Neural cell (in vitro differentiated cells): ENCODE data around the gene CERT1. TPM values are rescaled to one million over a fixed set of nuclear protein-coding genes. Genes with fewer than 3 reads are reported as not detected.

Experiments
- H2AFZ ChIP-seq: fragments of 200-600, 300-800 bp; sonication (generic), shearing (Covaris generic); 2 replicates; pipeline ENCODE4 v1.6.0; 2014; ENCODE audit warnings: low read depth, mild to moderate bottlenecking, antibody characterized with exemption, low read length, moderate library complexity
- H3F3A ChIP-seq: fragments of 200-600 bp; shearing (Covaris generic); 2 replicates; pipeline ENCODE4 v1.6.1; 2016; ENCODE audit warnings: mild to moderate bottlenecking, moderate library complexity, mixed read lengths, antibody characterized with exemption, low read length; ENCODE audit not compliant: insufficient read depth, poor library complexity, severe bottlenecking
- H3K27ac ChIP-seq: fragments of 200-600, 300-800 bp; sonication (generic), shearing (Covaris generic); 2 replicates; pipeline ENCODE4 v1.5.1; 2014; ENCODE audit warnings: mild to moderate bottlenecking, low read length, moderate library complexity
- H3K27me3 ChIP-seq: fragments of 300-800, 200-600 bp; sonication (generic), shearing (Covaris generic); 2 replicates; pipeline ENCODE4 v1.6.0; 2014; ENCODE audit warnings: mild to moderate bottlenecking, low read depth, low read length, moderate library complexity; ENCODE audit not compliant: insufficient read depth
- H3K36me3 ChIP-seq: fragments of 300-800, 200-600 bp; sonication (generic), shearing (Covaris generic); 2 replicates; pipeline ENCODE4 v1.5.1; 2014; ENCODE audit warnings: mild to moderate bottlenecking, antibody characterized with exemption, low read length, moderate library complexity; ENCODE audit not compliant: insufficient read depth
- H3K4me2 ChIP-seq: fragments of 300-800, 200-600 bp; sonication (generic), shearing (Covaris generic); 2 replicates; pipeline ENCODE4 v1.6.0; 2014; ENCODE audit warnings: mild to moderate bottlenecking, low read length
- H3K4me3 ChIP-seq: fragments of 300-800, 200-600 bp; sonication (generic), shearing (Covaris generic); 2 replicates; pipeline ENCODE4 v1.5.1; 2014; ENCODE audit warnings: mild to moderate bottlenecking, low read length, moderate library complexity
- H3K79me2 ChIP-seq: fragments of 200-600 bp; shearing (Covaris generic); replicated peaks from 2 replicates; pipeline ENCODE4 v1.6.0; 2014; ENCODE audit warnings: mild to moderate bottlenecking, low read length, moderate library complexity; ENCODE audit not compliant: insufficient read depth
- H3K9ac ChIP-seq: fragments of 300-800, 200-600 bp; sonication (generic), shearing (Covaris generic); 2 replicates; pipeline ENCODE4 v1.6.1; 2016; ENCODE audit warnings: mild to moderate bottlenecking, low read length, mixed read lengths
- H3K9me2 ChIP-seq: fragments of 200-600 bp; shearing (Covaris generic); 2 replicates; pipeline ENCODE4 v1.6.1; 2016; ENCODE audit warnings: mild to moderate bottlenecking, low read length, mixed read lengths; ENCODE audit not compliant: insufficient read depth
- H3K9me3 ChIP-seq: fragments of 200-600, 300-800 bp; sonication (generic), shearing (Covaris generic); 2 replicates; pipeline ENCODE4 v1.6.1; 2016; ENCODE audit warnings: mild to moderate bottlenecking, mixed run types, low read length, moderate library complexity, mixed read lengths
- H4K20me1 ChIP-seq: fragments of 200-600 bp; shearing (Covaris generic); 2 replicates; pipeline ENCODE4 v1.6.1; 2016; ENCODE audit warnings: mild to moderate bottlenecking, mixed run types; ENCODE audit not compliant: insufficient read depth
- CTCF ChIP-seq: fragments of 450-650 bp; IDR thresholded peaks from 2 replicates; pipeline ENCODE4 v1.5.1; 2014; ENCODE audit warnings: antibody characterized with exemption, mild to moderate bottlenecking, moderate library complexity; ENCODE audit not compliant: poor library complexity, severe bottlenecking
- EP300 ChIP-seq: fragments of 450-650 bp; conservative IDR thresholded peaks from 2 replicates; pipeline ENCODE4 v1.6.1; 2014; ENCODE audit warnings: antibody characterized with exemption, mild to moderate bottlenecking, moderate library complexity; ENCODE audit not compliant: poor library complexity, severe bottlenecking
- EZH2 ChIP-seq: fragments of 200-600, 300-800 bp; shearing (Covaris generic), sonication (generic); IDR thresholded peaks from 2 replicates; pipeline ENCODE4 v1.6.1; 2014; ENCODE audit warnings: antibody characterized with exemption, low read length, borderline replicate concordance, mild to moderate bottlenecking; ENCODE audit not compliant: insufficient read depth, poor library complexity, severe bottlenecking
- MXI1 ChIP-seq: fragments of 450-650 bp; conservative IDR thresholded peaks from 2 replicates; pipeline ENCODE4 v1.6.1; 2014; ENCODE audit warnings: antibody characterized with exemption, mild to moderate bottlenecking; ENCODE audit not compliant: poor library complexity, severe bottlenecking
- POLR2AphosphoS5 ChIP-seq: IDR thresholded peaks from 2 replicates; pipeline ENCODE4 v1.6.1; 2012
- RAD21 ChIP-seq: fragments of 450-650 bp; conservative IDR thresholded peaks from 2 replicates; pipeline ENCODE4 v1.6.1; 2014; ENCODE audit warnings: antibody characterized with exemption, mild to moderate bottlenecking, moderate library complexity
- REST ChIP-seq: IDR thresholded peaks from 2 replicates; pipeline ENCODE4 v1.6.1; 2012; ENCODE audit warnings: borderline replicate concordance
- SMC3 ChIP-seq: fragments of 450-650 bp; conservative IDR thresholded peaks from 2 replicates; pipeline ENCODE4 v1.6.1; 2014; ENCODE audit warnings: antibody characterized with exemption, mild to moderate bottlenecking, moderate library complexity; ENCODE audit not compliant: poor library complexity
- TAF1 ChIP-seq: IDR thresholded peaks from 2 replicates; pipeline ENCODE4 v1.6.1; 2012; ENCODE audit warnings: low read depth
- polyA plus RNA-seq: library from polyadenylated mRNA; depleted of rRNA; stranded (reverse); fragments of >200 nt; gene quantifications from 2 replicates; pipeline ENCODE4 v1.2.3, GENCODE V29; 2014

CERT1 gene
- polyA plus RNA-seq, 1 donor from 2014 or later, result 24.3 TPM

GRCh38 chr5:75374394-75374814 lies 137.0 kb downstream of the CERT1 start:
- Histone ChIP-seq H3K36me3 (peaks cover 3% of the 10 kb centered on the region), H4K20me1 (no peaks in the 10 kb centered on the region), H3K9ac (no peak overlapping the region), H3K4me2 (no peak overlapping the region), H3F3A (no peaks in the 10 kb centered on the region), H2AFZ (no peak overlapping the region), H3K27ac (no peak overlapping the region), H3K79me2 (no peaks in the 10 kb centered on the region), H3K27me3 (no peaks in the 10 kb centered on the region), H3K9me2 (no peaks in the 10 kb centered on the region), H3K9me3 (no peaks in the 10 kb centered on the region), H3K4me3 (no peak overlapping the region)
- no peak for TF ChIP-seq REST
- no peak for TF ChIP-seq MXI1
- TF ChIP-seq EP300, result no peak
- TF ChIP-seq POLR2AphosphoS5, result no peak
- TF ChIP-seq SMC3, result no peak
- no peak for TF ChIP-seq EZH2
- TF ChIP-seq TAF1, result no peak
- no peak for TF ChIP-seq CTCF
- no peak for TF ChIP-seq RAD21

- Histone ChIP-seq H3F3A (no peaks in the 10 kb centered on the region), H3K36me3 (no peaks in the 10 kb centered on the region), H4K20me1 (no peaks in the 10 kb centered on the region), H3K79me2 (no peaks in the 10 kb centered on the region), H3K9me2 (no peaks in the 10 kb centered on the region), H3K4me2 (no peak overlapping the region), H3K27ac (no peak overlapping the region), H2AFZ (no peak overlapping the region), H3K9me3 (no peaks in the 10 kb centered on the region), H3K4me3 (no peak overlapping the region), H3K9ac (no peak overlapping the region), H3K27me3 (no peaks in the 10 kb centered on the region)
- no peak for TF ChIP-seq RAD21
- TF ChIP-seq MXI1, result no peak
- no peak for TF ChIP-seq CTCF
- TF ChIP-seq POLR2AphosphoS5, result no peak
- no peak for TF ChIP-seq EZH2
- TF ChIP-seq SMC3, result no peak
- TF ChIP-seq REST, result no peak
- TF ChIP-seq EP300, result no peak
- TF ChIP-seq TAF1, result no peak
Measured at GRCh38 chr5:75373862-75374261, 137.6 kb downstream of the CERT1 start.
